MM.1S (cell line): ENCODE results near the gene OLFM4.

Experiments used
- CTCF ChIP-seq: fragments of 300-600 bp; sonication (generic); IDR thresholded peaks from 2 replicates; pipeline ENCODE4 v1.5.1; 2016; ENCODE audit warnings: antibody characterized with exemption, low read length, mixed read lengths
- EZH2phosphoT487 ChIP-seq: fragments of 300-600 bp; sonication (generic); IDR thresholded peaks from 2 replicates; pipeline ENCODE4 v1.6.1; 2018; ENCODE audit warnings: antibody characterized with exemption, low read length

DNA sequence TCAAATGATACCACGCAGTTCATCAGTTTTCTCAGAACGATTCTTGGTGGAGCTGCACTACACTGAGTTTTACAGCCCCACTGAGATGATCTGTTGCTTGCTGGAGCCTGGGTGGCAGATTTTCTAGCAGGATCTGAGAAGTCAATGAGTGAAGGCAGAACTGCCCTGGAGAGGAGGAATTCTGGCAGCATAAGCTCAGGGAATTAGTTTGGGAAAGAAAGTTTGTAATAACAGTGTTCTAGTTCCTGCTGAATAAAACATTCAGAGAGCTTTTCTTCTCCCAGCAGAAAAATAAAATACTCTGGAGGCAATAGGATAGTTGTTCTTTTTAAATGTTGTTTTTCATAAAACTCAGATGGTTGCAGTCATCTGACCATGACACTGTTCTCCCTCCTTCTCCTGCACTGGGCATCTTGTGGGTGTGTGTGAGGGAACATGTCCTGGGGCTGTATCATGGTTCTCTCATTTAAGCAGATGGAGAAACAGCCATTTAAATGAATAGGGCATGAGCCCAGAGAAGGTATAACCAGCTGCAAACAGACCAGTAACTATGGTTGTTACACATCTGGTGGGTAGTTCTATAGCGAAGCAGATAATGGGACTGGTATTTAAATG is 29.6 kb downstream of the OLFM4 start:
- TF ChIP-seq CTCF (no peak), EZH2phosphoT487 (no peak)
